ENCODE results near the gene SELENOH.

DNA sequence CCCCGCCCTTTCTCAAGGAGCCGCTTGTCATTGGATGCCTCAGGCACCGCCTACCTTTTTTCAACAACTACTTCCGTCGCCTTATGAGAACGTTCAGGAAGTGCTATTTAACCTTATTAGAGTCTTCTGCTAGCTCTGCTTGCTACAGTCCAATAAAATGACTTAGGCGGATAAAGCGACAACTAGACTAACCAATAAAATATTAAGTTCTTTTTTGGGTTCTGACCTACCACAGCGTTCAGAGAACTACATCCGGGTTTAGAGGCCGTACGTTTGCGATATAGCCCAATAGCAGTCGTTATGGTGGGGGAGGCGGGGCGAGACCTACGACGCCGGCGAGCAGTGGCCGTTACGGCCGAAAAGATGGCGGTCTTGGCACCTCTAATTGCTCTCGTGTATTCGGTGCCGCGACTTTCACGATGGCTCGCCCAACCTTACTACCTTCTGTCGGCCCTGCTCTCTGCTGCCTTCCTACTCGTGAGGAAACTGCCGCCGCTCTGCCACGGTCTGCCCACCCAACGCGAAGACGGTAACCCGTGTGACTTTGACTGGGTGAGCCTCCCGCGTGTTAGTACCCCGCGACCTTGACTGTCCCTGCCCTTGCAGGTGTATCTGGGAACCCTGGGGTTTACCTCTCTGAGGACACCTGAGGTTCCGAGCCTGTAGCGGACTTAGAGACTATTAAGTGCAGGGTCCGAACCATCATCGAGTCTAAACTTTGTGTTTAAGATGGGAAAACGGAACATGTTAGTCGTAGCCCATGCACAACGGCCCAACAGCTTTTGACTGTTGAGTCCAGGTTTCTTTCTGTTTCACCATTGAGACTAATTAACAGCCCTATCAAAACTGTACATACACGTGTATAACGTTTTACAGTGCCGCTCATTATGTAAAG lies 28.8 kb upstream of the SELENOH start, which contains the start of gene TMX2:
- TF ChIP-seq, protein P1, sequence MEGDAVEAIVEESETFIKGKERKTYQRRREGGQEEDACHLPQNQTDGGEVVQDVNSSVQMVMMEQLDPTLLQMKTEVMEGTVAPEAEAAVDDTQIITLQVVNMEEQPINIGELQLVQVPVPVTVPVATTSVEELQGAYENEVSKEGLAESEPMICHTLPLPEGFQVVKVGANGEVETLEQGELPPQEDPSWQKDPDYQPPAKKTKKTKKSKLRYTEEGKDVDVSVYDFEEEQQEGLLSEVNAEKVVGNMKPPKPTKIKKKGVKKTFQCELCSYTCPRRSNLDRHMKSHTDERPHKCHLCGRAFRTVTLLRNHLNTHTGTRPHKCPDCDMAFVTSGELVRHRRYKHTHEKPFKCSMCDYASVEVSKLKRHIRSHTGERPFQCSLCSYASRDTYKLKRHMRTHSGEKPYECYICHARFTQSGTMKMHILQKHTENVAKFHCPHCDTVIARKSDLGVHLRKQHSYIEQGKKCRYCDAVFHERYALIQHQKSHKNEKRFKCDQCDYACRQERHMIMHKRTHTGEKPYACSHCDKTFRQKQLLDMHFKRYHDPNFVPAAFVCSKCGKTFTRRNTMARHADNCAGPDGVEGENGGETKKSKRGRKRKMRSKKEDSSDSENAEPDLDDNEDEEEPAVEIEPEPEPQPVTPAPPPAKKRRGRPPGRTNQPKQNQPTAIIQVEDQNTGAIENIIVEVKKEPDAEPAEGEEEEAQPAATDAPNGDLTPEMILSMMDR (conservative IDR thresholded peaks at IDR 0.05), result no peak
- no peak for TF ChIP-seq ZFX (IDR thresholded peaks at IDR 0.05)

Measured in C4-2B (cell line).